Smooth muscle cell (in vitro differentiated cells): ENCODE data around the gene ZNF621. TPM values are rescaled to one million over a fixed set of nuclear protein-coding genes. Genes with fewer than 3 reads are reported as not detected.

Source experiments
- DNase-seq: peaks from one replicate; lab custom pipeline; 2025; ENCODE audit not compliant: unreplicated experiment; lab: John Stamatoyannopoulos, UW
- H2AFZ ChIP-seq: fragments of 200-600 bp; sonication (generic); 2 replicates; pipeline ENCODE4 v1.6.0; 2016; ENCODE audit warnings: antibody characterized with exemption, low read depth, mild to moderate bottlenecking
- H3F3A ChIP-seq: fragments of 200-600 bp; sonication (generic); 2 replicates; pipeline ENCODE4 v1.6.0; 2017; ENCODE audit warnings: antibody characterized with exemption, low read depth
- H3K27ac ChIP-seq: fragments of 200-600 bp; sonication (generic); 2 replicates; pipeline ENCODE4 v1.5.1; 2016; ENCODE audit warnings: low read depth, mild to moderate bottlenecking
- H3K27me3 ChIP-seq: fragments of 200-600 bp; sonication (generic); 2 replicates; pipeline ENCODE4 v1.6.1; 2016; ENCODE audit warnings: low read depth, mild to moderate bottlenecking
- H3K36me3 ChIP-seq: fragments of 200-600 bp; sonication (generic); 2 replicates; pipeline ENCODE4 v1.5.1; 2016; ENCODE audit warnings: low read depth
- H3K4me1 ChIP-seq: fragments of 200-600 bp; sonication (generic); 2 replicates; pipeline ENCODE4 v1.5.1; 2016; ENCODE audit warnings: low read depth
- H3K4me2 ChIP-seq: fragments of 200-600 bp; sonication (generic); 2 replicates; pipeline ENCODE4 v1.6.0; 2016; ENCODE audit warnings: mild to moderate bottlenecking
- H3K4me3 ChIP-seq: fragments of 200-600 bp; sonication (generic); 2 replicates; pipeline ENCODE4 v1.5.1; 2016; ENCODE audit warnings: mild to moderate bottlenecking
- H3K79me2 ChIP-seq: fragments of 200-600 bp; sonication (generic); 2 replicates; pipeline ENCODE4 v1.6.0; 2016; ENCODE audit warnings: low read depth, mild to moderate bottlenecking
- H3K9ac ChIP-seq: fragments of 200-600 bp; sonication (generic); 2 replicates; pipeline ENCODE4 v1.6.0; 2016; ENCODE audit warnings: low read depth
- H3K9me3 ChIP-seq: fragments of 200-600 bp; sonication (generic); replicated peaks from 2 replicates; pipeline ENCODE4 v1.5.1; 2016; ENCODE audit warnings: low read depth
- H4K20me1 ChIP-seq: fragments of 200-600 bp; sonication (generic); 2 replicates; pipeline ENCODE4 v1.6.0; 2016; ENCODE audit warnings: low read depth
- WGBS: methylation state at CpG from one replicate; pipeline ENCODE4 v1.1.7; 2016; ENCODE audit warnings: low lambda C conversion rate; 5-methylcytosine and 5-hydroxymethylcytosine counted together
- polyA plus RNA-seq: library from polyadenylated mRNA; unstranded; fragments of >200 nt; fragmentation: Nextera tagmentation; extraction: Ambion mirVana; gene quantifications from 2 replicates; pipeline ENCODE4 v1.2.1, GENCODE V29; 2016
- total RNA-seq: library from RNA; depleted of rRNA; stranded (reverse); fragments of >200 nt; gene quantifications from 2 replicates; pipeline ENCODE4 v1.2.3, GENCODE V29; 2014
- TF ChIP-seq, protein P1 (sequence below): fragments of 200-600 bp; sonication (generic); IDR thresholded peaks from 2 replicates; pipeline ENCODE4 v1.5.1; 2017; ENCODE audit warnings: borderline replicate concordance, mild to moderate bottlenecking, antibody characterized with exemption; ENCODE audit not compliant: insufficient read depth, poor library complexity, severe bottlenecking

ZNF621 gene
- total and polyA plus RNA-seq, 2 experiments from 2014 or later = 3.4 to 18.3 TPM

DNA sequence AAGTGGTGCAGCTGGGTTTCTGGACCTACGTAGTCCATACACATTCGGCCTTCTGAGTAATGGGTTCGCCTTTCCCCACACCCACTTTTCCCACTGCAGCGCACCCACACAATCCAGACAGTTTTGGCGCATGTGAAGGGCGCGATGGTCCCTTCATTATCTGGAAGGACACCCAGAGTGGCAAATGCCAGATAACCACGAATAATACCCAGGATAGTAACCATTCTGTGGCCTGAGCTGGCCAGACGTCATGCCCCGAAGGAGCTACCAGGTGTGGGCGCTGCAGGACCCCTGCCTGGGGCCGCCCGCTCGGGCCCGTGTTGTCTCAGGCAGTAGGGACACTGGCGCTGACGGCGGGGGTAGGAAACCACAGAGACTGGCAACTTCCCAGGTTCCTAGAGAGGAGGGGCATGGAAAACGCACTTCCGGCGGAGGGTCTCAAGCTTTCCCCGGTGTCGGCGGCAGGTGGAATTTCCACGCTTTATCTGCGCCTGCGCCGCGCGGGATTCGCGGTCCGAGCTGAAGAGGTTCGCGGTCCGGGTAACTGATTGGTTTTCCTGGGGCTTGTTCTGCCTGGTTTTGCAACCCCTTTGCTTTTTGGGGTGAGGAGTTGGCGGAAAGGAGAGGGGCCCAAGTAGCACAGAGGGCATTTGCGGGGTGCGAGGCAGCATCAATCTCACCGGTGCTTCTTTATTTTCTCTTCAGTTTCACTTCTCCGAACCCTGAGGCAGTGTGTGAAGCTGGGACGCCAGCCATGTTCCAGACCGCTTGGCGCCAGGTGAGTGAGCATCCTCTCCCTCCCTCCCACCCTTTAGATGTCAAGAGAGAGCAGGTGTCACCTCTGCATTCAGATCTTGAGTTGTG lies 18.9 kb upstream of the ZNF621 start, which contains the start of gene ZNF620:
ZNF620 (plus strand) TSS at position 441 of the 864 bp plus-strand sequence; CDS start at position 755, 314 bp downstream.
- Histone ChIP-seq H3K27ac (peak within 1 kb of the TSS; percentile 80), H4K20me1 (no peaks in the 10 kb centered on the region), H3K9ac (peak within 1 kb of the TSS; percentile 54), H3F3A (peaks cover 11% of the 10 kb centered on the region), H2AFZ (peak within 1 kb of the TSS; percentile 98), H3K4me1 (peaks cover 18% of the 10 kb centered on the region), H3K79me2 (no peaks in the 10 kb centered on the region), H3K4me2 (peak within 1 kb of the TSS; percentile 96), H3K9me3 (no peaks in the 10 kb centered on the region), H3K4me3 (peak within 1 kb of the TSS; percentile 86), H3K36me3 (no peaks in the 10 kb centered on the region), H3K27me3 (no peaks in the 10 kb centered on the region)
- 8% methylated on average over 44 of the region's 44 CpGs for WGBS
- peak; percentile 4 for DNase-seq
- TF ChIP-seq, protein P1, sequence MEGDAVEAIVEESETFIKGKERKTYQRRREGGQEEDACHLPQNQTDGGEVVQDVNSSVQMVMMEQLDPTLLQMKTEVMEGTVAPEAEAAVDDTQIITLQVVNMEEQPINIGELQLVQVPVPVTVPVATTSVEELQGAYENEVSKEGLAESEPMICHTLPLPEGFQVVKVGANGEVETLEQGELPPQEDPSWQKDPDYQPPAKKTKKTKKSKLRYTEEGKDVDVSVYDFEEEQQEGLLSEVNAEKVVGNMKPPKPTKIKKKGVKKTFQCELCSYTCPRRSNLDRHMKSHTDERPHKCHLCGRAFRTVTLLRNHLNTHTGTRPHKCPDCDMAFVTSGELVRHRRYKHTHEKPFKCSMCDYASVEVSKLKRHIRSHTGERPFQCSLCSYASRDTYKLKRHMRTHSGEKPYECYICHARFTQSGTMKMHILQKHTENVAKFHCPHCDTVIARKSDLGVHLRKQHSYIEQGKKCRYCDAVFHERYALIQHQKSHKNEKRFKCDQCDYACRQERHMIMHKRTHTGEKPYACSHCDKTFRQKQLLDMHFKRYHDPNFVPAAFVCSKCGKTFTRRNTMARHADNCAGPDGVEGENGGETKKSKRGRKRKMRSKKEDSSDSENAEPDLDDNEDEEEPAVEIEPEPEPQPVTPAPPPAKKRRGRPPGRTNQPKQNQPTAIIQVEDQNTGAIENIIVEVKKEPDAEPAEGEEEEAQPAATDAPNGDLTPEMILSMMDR = peak; percentile 12

DNA sequence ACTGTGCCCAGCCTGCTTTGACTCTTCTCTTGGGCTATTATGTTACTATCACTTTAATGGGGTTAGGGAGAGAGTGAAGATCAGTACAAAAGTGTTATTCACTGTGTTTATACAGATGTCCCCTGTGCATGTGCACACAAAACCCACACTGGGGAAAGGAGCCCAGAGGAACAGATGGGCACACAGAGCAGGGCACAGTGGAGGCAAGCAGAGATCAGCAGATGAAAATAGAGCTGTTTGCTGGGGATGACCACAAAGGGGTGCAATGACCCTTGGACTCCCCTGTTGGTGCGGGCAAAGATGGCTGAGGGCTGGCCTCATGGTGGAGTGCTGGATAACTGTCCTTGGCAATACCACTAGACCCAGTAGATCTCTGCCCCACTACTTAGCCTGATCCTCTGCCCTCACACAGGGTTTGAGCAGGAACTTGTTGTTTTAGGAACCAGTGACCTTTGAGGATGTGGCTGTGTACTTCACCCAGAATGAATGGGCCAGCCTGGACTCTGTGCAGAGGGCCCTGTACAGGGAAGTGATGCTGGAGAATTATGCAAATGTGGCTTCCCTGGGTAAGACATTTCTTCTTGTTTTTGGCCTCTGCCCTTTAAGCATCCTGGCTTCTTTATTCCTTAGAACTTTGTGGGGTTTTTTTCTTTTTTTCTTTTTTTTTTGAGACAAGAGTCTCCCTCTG lies 13.6 kb upstream of the ZNF621 start:
- no peaks in the 10 kb centered on the region for H3K9me3 ChIP-seq
- H3K79me2 ChIP-seq = no peaks in the 10 kb centered on the region
- H2AFZ ChIP-seq = no peak overlapping the region
- no peaks in the 10 kb centered on the region for H4K20me1 ChIP-seq
- TF ChIP-seq, protein P1 = no peak
- H3K4me1 ChIP-seq = peaks cover 13% of the 10 kb centered on the region
- no peak for DNase-seq
- no peak overlapping the region for H3K9ac ChIP-seq
- H3K36me3 ChIP-seq = no peaks in the 10 kb centered on the region
- no peaks in the 10 kb centered on the region for H3K27me3 ChIP-seq
- WGBS = 100% methylated on average over 1 of the region's 1 CpG
- H3K4me3 ChIP-seq = no peak overlapping the region
- H3F3A ChIP-seq = no peaks in the 10 kb centered on the region
- H3K27ac ChIP-seq = no peak overlapping the region
- no peak overlapping the region for H3K4me2 ChIP-seq

DNA sequence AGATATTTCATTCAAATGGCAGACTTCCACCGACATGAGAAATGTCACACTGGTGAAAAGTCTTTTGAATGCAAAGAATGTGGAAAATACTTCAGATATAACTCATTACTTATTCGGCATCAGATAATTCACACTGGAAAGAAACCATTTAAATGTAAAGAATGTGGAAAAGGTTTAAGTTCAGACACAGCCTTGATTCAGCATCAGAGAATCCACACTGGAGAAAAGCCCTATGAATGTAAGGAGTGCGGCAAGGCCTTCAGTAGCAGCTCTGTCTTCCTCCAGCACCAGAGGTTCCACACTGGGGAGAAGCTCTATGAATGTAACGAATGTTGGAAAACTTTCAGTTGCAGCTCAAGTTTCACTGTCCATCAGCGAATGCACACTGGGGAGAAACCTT lies 8.6 kb upstream of the ZNF621 start:
- DNase-seq = no peak
- no peaks in the 10 kb centered on the region for H3K27me3 ChIP-seq
- no peaks in the 10 kb centered on the region for H3K36me3 ChIP-seq
- no peaks in the 10 kb centered on the region for H3K4me1 ChIP-seq
- H3K79me2 ChIP-seq = no peaks in the 10 kb centered on the region
- no peak overlapping the region for H3K4me2 ChIP-seq
- no peaks in the 10 kb centered on the region for H4K20me1 ChIP-seq
- H3K9me3 ChIP-seq = no peaks in the 10 kb centered on the region
- TF ChIP-seq, protein P1 = no peak
- H3K9ac ChIP-seq = no peak overlapping the region
- WGBS = 67% methylated on average over 5 of the region's 5 CpGs
- no peak overlapping the region for H3K4me3 ChIP-seq
- H3K27ac ChIP-seq = peak overlapping the region; percentile 20
- H3F3A ChIP-seq = no peaks in the 10 kb centered on the region
- no peak overlapping the region for H2AFZ ChIP-seq
